ENCODE results near the gene PCNX3. TPM values are rescaled to one million over a fixed set of nuclear protein-coding genes. Genes with fewer than 3 reads are reported as not detected.

Gene PCNX3
- total and polyA plus RNA-seq, 2 of the 13 experiments (the other 11 are each of a cell fraction or from before 2014, with no cell fraction given), result 16.2 to 23.0 TPM

DNA sequence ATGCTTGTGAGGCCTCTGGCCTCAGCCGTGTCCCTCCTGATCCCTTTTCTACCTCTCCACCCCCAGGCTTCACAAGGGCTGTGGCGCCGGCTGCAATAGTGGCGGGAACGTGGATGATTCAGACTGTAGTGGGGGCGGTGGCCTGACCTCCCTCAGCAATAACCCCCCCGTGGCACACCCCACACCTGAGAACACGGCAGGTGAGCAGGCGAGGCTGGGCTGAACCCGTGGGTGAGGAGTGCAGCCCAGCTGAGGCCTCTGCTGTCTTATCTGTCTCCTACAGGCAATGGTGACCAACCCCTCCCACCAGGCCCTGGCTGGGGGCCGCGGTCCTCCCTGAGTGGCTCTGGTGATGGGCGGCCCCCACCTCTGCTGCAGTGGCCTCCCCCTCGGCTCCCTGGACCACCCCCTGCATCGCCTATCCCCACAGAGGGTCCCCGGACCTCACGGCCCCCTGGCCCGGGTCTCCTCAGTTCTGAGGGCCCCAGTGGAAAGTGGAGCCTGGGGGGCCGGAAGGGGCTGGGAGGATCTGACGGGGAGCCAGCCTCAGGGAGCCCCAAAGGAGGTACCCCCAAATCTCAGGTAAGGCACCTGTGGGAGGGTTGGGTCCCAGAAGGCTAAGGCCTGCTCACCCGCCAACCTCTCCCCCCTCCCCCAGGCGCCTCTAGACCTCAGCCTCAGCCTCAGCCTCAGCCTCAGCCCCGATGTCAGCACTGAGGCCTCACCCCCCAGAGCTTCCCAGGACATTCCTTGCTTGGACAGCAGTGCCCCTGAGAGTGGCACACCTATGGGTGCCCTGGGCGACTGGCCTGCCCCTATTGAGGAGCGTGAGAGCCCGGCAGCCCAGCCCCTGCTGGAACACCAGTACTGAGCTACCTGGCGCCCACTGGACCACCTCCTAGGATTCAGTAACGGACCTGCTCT, 20.8 kb downstream of the PCNX3 start (continued):
- TF ChIP-seq, protein P1, sequence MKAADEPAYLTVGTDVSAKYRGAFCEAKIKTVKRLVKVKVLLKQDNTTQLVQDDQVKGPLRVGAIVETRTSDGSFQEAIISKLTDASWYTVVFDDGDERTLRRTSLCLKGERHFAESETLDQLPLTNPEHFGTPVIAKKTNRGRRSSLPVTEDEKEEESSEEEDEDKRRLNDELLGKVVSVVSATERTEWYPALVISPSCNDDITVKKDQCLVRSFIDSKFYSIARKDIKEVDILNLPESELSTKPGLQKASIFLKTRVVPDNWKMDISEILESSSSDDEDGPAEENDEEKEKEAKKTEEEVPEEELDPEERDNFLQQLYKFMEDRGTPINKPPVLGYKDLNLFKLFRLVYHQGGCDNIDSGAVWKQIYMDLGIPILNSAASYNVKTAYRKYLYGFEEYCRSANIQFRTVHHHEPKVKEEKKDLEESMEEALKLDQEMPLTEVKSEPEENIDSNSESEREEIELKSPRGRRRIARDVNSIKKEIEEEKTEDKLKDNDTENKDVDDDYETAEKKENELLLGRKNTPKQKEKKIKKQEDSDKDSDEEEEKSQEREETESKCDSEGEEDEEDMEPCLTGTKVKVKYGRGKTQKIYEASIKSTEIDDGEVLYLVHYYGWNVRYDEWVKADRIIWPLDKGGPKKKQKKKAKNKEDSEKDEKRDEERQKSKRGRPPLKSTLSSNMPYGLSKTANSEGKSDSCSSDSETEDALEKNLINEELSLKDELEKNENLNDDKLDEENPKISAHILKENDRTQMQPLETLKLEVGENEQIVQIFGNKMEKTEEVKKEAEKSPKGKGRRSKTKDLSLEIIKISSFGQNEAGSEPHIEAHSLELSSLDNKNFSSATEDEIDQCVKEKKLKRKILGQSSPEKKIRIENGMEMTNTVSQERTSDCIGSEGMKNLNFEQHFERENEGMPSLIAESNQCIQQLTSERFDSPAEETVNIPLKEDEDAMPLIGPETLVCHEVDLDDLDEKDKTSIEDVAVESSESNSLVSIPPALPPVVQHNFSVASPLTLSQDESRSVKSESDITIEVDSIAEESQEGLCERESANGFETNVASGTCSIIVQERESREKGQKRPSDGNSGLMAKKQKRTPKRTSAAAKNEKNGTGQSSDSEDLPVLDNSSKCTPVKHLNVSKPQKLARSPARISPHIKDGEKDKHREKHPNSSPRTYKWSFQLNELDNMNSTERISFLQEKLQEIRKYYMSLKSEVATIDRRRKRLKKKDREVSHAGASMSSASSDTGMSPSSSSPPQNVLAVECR (CRISPR knock-in tag; IDR thresholded peaks at IDR 0.05; ENCODE audit: borderline replicate concordance), result no peak
- TF ChIP-seq, protein P2, sequence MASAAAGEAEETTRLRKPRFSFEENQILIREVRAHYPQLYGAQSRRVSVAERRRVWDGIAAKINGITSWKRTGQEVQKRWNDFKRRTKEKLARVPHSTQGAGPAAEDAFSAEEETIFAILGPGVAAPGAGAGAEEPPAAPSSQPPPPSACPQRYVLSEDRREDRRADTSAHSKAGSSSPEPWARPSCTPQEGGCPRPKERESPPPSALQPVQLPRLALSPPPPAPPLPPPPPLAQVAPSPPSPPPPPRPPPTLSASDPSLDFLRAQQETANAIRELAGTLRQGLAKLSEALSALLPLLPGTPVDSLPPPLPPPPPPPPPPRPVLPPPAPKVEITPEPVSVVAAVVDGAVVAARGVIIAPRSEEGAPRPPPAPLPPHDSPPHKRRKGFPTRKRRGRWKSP (CRISPR knock-in tag; IDR thresholded peaks at IDR 0.05), result no peak
- TF ChIP-seq MLLT10 (CRISPR knock-in tag; IDR thresholded peaks at IDR 0.05) (no peak), HOXD1 (CRISPR knock-in tag; IDR thresholded peaks at IDR 0.05) (no peak)

DNA sequence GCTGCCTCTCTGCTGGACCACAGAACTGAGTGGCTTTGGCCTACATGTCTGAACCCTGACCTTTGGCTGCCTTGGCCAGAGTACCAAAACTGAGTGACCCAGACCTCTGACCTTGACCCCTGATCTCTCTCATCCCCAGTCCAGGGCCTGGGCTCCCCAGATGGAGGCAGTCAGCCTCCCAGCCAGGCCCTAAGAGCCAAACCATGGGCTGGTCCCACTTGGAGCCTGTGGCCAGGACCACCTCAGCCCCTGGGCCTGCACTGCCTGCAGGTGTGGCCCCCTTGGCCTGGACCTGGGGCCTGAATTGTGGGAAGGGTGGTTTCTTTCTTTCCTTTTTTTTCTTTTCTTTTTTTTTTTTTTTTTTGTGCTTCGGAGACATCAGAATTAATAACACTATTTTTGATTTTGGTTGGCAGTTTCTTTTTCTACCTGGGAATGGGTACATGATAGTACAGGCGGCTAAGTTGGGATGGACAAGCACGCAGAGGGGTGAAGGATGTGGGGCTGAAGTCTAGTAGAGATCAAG, 21.5 kb downstream of the PCNX3 start:
- peak overlapping the region; percentile 73 for H3K9ac ChIP-seq (ENCODE audit: insufficient read depth, low read depth, low read length)
- ChIA-PET POLR2A (interaction anchor here (0.6 to 4.6 kb wide), 13 partner anchors 9 to 289 kb away, joined by 3 to 78 read pairs (median 4); partner anchors contain the start of genes MAP3K11, PCNX3 and RELA), CTCF (ENCODE audit: low intra/inter-chr PET ratio, low total read pairs) (interaction anchor here (1.2 kb wide), 1 partner anchor 181 kb away, joined by 4 read pairs; no protein-coding TSS in a partner anchor)
- H3K4me2 ChIP-seq (ENCODE audit: low read depth, low read length), result peak overlapping the region; percentile 93
- no peak for DNase-seq (ENCODE audit: low spot score)
- in situ Hi-C loops (cut with HindIII; ENCODE audit: extremely low pct_ligation_motif_present, low pct_unique_long_range_greater_than_20kb), result no loop called here
- intact Hi-C loops (cut with micrococcal nuclease; ENCODE audit: unreplicated experiment), result no loop called here
- WGBS (ENCODE audit: low lambda C conversion rate), result 99% methylated on average over 3 of the region's 3 CpGs
- peak overlapping the region in 2 of 3 experiments; percentile 11 to 88; a peak in 3 of 6 replicates for H3K4me3 ChIP-seq (replicated peaks in 1 of 3; ENCODE audit: insufficient read depth in 1 of 3, low read depth in 2 of 3, low read length in 3 of 3)
- H3K4me1 ChIP-seq (ENCODE audit: insufficient read depth, low read length), result peaks cover 33% of the 10 kb centered on the region
- no peaks in the 10 kb centered on the region for H3K79me2 ChIP-seq (ENCODE audit: insufficient read depth, low read length)
- H2AFZ ChIP-seq (ENCODE audit: low read length), result no peak overlapping the region
- ATAC-seq, result no peak
- H3K27ac ChIP-seq (ENCODE audit: extremely low read length, insufficient read depth, low read length), result peak overlapping the region; percentile 61
- H4K20me1 ChIP-seq (ENCODE audit: insufficient read depth, low read length), result no peaks in the 10 kb centered on the region
- H3K36me3 ChIP-seq (replicated peaks in 1 of 2; ENCODE audit: control insufficient read depth in 1 of 2, insufficient read depth in 2 of 2, low read length in 2 of 2), result peaks cover 20 to 37% of the 10 kb centered on the region in 2 experiments; a peak in 4 of 5 replicates
- no peaks in the 10 kb centered on the region for H3K27me3 ChIP-seq (ENCODE audit: control insufficient read depth in 1 of 2, insufficient read depth in 2 of 2, low read length in 2 of 2)
- no peak for FAIRE-seq
- no peaks in the 10 kb centered on the region for H3K9me3 ChIP-seq (ENCODE audit: low read length)
- BruUV-seq (replicated peaks), result no TSS peak
- TF ChIP-seq HNF4G (IDR thresholded peaks at IDR 0.05; ENCODE audit: borderline replicate concordance, low read depth, low read length), result peak; percentile 69; the same call in 1 of the 2 replicates
- TF ChIP-seq HNF4G (CRISPR knock-in tag; IDR thresholded peaks at IDR 0.05; ENCODE audit: borderline replicate concordance, low read depth), result no peak
- TF ChIP-seq NR2F2 (IDR thresholded peaks at IDR 0.05; ENCODE audit: borderline replicate concordance, low read depth), result 0 out of 2 replicates have a peak, but pooled peaks have one; percentile 51
- peak in 1 of 2 experiments; percentile 59; a peak in 1 of 4 replicates for TF ChIP-seq NR2F1 (CRISPR knock-in tag; IDR thresholded peaks at IDR 0.05)
- TF ChIP-seq, protein P3, sequence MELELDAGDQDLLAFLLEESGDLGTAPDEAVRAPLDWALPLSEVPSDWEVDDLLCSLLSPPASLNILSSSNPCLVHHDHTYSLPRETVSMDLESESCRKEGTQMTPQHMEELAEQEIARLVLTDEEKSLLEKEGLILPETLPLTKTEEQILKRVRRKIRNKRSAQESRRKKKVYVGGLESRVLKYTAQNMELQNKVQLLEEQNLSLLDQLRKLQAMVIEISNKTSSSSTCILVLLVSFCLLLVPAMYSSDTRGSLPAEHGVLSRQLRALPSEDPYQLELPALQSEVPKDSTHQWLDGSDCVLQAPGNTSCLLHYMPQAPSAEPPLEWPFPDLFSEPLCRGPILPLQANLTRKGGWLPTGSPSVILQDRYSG (CRISPR knock-in tag; IDR thresholded peaks at IDR 0.05), result no peak
- TF ChIP-seq ZNF44 (CRISPR knock-in tag; IDR thresholded peaks at IDR 0.05), result no peak
- TF ChIP-seq, protein P4, sequence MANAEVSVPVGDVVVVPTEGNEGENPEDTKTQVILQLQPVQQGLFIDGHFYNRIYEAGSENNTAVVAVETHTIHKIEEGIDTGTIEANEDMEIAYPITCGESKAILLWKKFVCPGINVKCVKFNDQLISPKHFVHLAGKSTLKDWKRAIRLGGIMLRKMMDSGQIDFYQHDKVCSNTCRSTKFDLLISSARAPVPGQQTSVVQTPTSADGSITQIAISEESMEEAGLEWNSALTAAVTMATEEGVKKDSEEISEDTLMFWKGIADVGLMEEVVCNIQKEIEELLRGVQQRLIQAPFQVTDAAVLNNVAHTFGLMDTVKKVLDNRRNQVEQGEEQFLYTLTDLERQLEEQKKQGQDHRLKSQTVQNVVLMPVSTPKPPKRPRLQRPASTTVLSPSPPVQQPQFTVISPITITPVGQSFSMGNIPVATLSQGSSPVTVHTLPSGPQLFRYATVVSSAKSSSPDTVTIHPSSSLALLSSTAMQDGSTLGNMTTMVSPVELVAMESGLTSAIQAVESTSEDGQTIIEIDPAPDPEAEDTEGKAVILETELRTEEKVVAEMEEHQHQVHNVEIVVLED (CRISPR knock-in tag; IDR thresholded peaks at IDR 0.05; ENCODE audit: borderline replicate concordance), result no peak
- no peak for TF ChIP-seq ZNF607 (CRISPR knock-in tag; IDR thresholded peaks at IDR 0.05; ENCODE audit: borderline replicate concordance)
